HG02938 (cell line): ENCODE data around the gene FAM163B.
"Not testable (repeated sequence)": the region's sequence is repeated elsewhere in the genome, so short reads cannot be mapped to it uniquely, and the experiment has no call there.

Experiments used
- ATAC-seq: cut with Tn5 transposase; IDR thresholded peaks from one replicate; pipeline ENCODE4 v1.9.1; 2021; ENCODE audit warnings: mild to moderate bottlenecking, moderate library complexity; ENCODE audit not compliant: unreplicated experiment

The FAM163B gene

DNA sequence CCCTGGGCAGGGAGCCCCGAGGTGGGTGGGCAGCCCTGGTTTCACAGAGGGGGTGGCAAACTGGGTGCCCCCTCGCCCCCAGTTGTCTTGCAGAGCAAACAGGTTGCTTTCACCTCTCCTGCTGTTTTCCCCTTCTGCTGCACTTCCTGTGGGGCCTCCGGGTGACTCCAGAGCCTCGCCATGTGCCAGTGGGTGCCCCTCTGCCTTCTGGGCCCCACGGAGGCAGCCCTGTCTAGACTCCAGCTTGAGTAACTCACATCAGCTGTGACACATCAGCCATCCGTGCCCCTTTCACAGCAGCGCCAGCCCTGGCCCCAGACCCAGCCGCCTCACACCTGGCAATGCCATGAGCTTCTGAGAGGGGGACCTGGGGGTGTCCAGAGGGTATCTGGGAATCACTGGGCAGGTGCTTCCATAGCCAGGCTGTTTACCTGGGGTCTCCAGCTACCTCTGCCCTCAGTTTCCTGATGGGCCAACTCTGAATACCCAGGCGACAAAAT lies 37.7 kb downstream of the FAM163B start:
- no peak for ATAC-seq

DNA sequence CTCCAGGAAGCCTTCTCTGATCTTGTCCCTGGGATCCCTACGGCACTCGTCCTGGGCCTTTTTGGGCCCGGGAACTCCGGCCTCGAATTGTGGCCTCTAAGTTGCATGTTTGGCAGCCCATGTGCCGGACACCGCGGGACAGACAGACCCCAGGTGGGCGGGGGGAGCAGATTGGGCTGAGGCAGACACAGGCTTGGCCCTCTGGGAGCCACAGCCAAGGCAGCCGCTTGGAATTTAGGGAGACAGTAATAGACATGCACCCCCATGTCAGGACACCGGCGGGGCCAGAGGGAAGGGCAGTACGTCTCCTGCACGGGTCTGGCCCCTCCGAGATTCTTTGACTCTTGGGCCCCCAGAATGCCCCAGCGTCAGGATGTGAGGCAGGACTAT lies 38.5 kb downstream of the FAM163B start:
- ATAC-seq, result no peak

DNA sequence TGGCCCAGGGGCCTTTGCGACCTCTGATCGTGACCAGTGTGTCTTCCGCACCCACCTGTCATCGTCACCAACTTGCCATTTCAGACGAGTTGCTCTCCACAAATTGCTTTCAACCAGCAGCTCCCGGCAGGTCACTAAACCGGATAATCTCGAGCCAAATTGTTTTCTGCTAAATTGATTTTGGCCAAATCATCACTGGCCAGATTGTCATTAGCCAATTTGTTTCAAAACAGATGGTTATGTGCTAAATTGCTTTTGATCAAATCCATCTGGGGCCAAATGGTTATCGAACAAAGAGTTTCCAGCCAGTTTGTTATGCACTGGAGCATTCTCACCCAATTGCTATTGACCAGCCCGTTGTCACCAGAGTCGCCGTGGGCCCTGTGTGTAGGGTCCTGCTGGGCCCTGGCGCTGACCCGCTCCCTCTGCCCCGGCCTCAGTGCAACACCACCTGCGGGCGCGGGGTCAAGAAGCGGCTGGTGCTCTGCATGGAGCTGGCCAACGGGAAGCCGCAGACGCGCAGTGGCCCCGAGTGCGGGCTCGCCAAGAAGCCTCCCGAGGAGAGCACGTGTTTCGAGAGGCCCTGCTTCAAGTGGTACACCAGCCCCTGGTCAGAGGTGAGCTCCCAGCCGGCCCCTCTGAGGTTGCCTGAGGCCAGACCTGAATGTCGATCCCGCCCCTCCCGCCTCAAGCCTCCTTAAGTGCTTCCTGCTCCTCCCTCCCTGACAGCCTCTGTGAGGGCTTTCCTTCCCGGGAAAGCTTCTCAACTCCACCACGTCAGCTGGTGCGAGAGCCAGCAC lies 39.1 kb downstream of the FAM163B start:
- ATAC-seq, result no peak

DNA sequence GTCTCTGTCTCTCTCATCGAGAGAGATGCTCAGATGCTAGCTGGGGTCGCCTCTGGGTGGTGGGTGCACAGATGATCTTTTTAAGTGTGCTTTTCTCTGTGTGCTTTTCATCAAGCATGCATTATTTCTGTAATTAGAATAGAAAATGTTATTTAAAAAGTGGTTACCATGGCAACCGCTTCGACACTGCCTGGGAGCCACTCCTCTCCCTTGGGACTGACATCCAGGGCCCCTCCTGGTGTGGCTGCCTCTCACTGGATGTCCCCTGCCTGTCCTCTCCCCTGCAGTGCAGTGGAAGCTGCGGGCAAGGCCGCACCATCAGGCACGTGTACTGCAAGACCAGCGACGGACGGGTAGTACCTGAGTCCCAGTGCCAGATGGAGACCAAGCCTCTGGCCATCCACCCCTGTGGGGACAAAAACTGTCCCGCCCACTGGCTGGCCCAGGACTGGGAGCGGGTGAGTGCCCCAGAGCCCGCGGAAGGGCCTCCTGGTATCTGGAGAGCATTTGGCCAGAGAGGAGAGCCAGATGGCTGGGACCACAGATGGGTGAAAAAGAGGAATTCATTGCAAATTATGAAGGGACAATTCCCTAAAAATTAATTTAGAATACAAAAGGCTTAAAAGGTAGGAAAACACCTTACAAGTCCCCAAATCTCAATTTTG lies 39.9 kb downstream of the FAM163B start:
- no peak for ATAC-seq

DNA sequence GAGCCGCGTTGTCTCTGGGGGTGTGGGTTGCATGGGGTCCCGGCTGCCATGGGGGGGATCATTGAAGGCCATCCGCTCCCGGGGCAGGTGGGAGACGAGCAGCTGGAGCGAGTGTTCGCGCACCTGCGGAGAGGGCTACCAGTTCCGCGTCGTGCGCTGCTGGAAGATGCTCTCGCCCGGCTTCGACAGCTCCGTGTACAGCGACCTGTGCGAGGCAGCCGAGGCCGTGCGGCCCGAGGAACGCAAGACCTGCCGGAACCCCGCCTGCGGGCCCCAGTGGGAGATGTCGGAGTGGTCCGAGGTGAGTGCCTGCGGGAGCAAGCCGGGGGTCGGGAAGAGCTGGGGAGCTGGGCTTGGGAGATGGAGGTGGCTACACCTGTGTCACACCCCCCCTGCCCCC lies 41.0 kb downstream of the FAM163B start:
- no peak for ATAC-seq

DNA sequence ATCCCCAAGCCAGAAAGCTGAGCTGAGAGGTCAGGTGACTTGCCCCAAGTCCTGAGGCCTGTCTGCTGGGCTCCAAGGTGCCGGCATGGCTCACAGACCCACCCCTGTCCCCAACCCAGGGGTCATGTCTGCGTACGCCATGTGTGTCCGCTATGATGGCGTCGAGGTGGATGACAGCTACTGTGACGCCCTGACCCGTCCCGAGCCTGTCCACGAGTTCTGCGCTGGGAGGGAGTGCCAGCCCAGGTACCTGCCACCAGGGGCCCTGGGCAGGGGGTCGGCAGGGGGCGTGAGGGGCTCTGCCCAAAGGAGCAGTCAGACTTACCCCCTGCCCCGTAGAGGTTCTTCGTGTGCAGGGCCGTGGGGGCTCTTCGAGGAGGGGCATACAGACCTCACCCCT lies 42.4 kb downstream of the FAM163B start:
- no peak for ATAC-seq

DNA sequence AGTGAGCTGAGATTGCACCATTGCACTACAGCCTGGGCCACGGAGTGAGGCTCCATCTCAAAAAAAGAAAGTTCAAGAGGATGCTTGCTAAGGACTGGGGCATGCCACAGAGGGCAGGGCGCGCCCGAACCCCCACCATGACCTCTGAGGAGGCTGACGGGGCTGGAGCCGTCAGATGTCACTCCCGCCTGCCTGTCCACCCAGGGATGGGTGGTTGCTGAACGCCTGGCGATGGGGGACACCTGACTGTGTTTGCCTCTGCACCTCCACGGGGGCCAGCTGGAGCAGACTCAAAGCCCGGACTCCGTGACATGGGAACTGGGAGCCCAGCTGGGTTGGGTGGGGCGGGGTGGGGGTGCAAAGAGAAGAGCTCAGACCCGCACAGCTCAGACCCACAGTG lies 42.8 kb downstream of the FAM163B start:
- no peak for ATAC-seq

DNA sequence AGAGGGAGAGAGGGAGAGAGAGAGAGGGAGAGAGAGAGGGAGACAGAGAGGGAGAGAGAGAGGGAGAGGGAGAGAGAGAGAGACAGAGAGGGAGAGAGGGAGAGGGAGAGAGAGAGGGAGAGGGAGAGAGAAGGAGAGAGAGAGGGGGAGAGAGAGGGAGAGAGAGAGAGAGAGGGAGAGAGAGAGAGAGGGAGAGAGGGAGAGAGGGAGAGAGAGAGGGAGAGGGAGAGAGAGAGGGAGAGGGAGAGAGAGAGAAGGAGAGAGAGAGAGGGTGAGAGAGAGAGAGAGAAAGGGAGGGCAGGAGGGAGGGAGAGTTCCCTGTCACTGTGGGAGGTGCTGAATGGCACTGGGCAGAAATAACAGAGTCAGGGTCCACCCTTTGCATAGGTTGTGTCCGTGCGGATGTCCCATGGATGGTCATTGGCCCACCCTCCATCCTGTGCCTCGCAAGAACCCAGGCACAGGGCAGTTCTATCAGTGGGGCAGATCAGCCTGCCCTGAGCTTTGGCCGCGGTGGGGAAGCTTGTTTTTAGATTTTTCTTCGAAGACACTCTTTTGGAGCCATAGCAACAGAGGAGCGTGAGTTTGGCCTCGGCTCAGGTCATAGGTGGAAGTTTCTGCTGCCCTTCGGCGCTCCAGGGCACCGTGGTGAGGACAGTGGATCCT lies 44.6 kb downstream of the FAM163B start:
- ATAC-seq, result no peak

DNA sequence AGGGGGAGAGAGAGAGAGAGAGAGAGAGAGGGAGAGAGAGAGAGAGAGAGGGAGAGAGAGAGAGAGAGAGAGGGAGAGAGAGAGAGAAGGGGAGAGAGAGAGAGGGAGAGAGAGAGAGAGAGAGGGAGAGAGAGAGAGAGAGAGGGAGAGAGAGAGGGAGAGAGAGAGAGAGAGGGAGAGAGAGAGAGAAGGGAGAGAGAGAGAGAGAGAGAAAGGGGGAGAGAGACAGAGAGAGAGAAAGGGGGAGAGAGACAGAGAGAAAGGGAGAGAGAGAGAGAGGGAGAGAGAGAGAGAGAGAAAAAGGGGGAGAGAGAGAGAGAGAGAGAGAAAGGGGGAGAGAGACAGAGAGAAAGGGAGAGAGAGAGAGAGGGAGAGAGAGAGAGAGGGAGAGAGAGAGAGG lies 45.4 kb downstream of the FAM163B start:
- not testable (repeated sequence) for ATAC-seq

DNA sequence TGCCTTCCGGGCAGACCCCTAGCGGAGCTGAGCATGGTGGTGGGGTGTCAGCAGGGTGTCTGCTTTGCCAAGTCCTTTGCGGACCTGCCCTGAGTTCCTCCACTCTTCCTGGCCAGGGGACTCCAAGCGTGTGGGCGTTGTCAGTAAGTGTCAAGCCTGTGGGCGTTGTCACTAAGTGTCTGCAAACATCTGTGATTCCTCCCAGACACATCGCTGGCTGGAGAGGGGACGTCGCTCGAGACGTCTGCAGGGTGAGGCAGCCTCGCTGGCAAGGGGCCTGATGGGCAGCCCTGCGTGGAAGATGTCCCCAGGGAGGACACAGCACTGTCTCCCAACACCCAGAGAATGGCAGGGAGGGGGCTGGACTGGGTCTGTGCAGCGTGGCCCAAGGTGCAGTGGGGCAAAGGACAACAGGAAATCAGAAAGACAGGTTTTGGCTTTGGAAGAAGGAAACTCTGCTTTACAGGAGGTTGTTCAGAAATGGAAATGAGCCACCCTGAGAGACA lies 45.8 kb downstream of the FAM163B start:
- no peak for ATAC-seq

DNA sequence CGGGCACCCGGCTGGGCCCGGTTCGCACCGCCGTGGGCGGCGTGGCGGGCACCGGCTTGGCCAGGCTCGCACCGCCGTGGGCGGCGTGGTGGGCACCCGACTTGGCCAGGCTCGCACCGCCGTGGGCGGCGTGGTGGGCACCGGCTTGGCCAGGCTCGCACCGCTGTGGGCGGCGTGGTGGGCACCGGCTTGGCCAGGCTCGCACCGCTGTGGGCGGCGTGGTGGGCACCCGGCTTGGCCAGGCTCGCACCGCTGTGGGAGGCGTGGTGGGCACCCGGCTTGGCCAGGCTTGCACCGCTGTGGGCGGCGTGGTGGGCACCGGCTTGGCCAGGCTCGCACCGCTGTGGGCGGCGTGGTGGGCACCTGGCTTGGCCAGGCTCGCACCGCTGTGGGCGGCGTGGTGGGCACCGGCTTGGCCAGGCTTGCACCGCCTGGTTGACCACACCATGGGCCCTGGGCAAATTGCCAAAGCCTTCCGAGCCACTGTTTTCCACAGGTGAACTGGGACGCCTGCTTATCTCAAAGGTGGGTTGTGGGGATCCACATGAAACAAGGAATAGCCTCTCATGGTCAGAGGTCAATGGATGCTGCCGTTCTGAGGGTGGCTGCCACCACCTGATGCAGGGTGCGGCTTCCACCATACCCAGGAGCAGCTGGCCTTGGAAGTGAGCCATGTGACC lies 46.4 kb downstream of the FAM163B start:
- ATAC-seq, result no peak

DNA sequence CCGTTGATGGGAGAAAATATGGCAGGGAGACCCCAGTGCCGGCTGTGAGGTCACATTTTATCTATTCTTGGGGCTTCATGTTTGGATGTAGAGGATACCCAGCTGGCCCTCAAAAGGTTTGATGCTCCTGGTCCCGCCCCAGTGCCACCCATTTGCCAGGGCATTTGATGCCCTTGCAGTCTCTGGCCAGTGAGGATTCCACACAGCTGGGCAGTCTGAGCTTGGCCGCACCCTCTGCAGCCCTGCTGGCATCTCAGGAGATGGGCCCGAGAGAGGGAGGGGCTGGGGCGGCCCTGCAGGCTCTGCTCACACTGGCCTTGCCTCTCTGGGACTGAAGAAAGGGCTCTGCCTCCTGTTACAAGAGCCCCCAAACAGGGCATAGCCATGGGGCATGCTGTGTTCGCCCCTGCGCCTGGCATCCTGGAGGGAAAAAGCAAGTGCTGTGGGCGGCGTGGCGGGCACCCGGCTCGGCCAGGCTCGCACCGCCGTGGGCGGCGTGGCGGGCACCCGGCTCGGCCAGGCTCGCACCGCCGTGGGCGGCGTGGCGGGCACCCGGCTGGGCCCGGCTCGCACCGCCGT lies 47.1 kb downstream of the FAM163B start:
- ATAC-seq, result no peak

DNA sequence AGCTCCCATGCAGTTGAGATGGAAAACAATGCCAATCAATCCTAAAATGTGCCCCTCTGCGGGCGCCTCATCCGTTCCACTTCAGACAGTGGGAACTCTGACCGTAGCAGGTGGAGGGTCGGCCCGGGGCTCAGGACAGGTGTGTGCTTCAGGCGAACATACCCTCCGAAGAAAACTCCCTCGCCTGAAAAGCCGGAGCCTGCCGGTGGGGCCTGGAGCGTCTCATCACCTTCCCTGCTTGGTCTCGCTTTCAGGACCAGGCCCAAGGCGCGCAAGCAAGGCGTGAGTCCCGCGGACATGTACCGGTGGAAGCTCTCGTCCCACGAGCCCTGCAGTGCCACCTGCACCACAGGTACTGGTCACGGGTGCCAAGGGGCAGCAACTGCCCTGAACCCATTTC lies 48.2 kb downstream of the FAM163B start:
- no peak for ATAC-seq

DNA sequence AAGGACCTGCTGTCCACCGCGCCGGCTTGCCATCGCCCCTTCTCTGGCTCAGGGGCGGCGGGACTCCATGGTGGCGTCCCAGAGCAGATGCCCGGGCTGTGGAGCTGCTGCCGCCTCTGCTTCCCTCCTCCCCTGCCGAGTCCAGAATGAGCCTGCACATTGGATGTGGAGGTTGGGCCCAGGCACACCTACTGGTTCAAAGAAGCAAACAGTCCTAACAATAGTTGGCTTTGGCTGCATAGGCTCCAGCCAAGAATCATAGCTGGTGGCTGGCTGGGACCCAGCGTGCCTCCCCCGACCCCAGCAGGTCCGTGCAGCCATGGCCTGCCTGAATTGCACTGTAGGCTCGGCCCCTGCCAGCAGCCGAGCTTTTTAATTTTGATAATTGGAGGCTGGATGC lies 48.9 kb downstream of the FAM163B start:
- ATAC-seq, result no peak

DNA sequence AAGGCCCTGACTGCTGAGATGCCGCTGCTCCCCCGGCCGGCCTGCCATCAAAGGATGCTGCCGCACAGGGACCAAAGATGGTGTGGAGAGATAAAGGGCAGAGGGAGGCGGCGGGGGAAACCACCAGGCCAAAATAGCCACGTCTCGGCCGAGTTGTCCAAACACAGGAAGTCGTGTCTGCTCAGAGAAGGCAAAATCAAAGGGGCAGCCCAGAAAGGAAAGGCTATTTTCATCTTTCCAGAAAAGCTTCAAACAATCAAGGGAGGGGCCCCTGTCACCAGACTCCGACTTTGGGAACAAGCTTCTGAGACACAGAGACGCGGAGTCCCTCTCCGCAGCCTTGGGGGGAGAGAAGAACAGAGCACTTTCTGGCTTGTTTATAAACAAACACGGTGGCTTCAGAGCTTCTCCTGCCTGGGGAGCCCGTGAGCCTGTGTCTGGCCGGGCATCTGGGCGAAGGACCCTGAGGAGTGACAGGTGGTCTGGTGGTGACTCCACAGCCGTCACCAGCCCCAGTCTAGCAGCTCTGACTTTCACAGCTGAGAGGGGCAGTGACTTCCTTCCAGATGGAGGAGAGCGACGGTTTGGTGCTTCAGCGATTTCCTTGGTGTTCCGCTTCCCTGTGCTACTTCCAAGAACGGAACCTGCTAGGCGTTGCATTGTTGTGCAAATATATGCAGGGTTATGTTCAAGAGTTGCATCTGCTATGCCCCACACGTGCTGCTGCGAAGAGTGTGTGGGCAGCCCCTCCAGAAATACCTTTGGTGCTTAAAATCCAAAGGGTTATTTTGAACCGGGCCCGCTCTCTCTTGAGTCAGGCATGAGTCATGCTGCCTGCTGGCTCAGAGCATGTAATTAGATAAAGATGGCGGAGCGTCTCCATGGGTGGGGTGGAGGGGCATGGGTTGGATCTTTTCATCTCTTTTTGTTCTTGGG lies 50.7 kb downstream of the FAM163B start:
- ATAC-seq, result peak; percentile 55

DNA sequence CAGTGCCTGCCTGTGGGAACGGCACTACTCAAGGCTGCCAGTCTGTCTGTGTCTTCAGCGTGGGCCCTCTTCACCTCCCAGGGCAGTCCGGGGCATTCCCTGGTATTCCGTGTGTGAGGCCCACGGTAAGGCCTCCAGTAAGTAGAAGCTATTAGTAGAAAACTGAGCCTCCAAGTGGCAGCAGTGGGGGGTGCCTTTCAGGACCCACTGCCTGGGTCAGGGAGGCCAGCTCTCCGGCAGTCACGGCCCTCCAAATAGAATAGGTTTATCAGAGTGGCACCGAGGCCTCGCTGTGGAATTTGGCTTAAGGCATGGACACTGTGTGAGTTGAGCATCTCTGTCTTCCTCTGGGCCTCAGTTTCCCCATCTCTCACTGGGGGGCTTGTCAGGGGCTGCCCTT lies 51.6 kb downstream of the FAM163B start:
- ATAC-seq, result no peak

DNA sequence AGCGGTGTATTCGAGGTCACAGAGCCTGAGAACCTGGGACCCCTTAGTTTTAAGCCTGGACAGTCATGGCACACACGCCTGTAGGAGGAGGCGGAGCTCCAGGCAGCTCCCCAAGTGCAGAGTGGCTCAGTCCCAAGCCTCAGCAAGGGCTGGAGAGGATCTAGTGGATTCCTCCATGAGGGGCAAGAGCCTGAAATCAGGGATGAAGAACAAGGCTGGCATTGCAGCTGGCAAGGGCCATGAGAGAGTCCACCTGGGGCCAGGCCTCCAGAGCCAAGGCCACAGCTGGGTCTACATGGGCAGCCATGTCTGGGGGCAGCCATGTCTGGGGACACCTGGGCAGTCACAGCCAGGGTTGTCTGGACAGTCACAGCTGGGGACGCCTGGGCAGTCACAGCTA lies 52.8 kb downstream of the FAM163B start:
- no peak for ATAC-seq

DNA sequence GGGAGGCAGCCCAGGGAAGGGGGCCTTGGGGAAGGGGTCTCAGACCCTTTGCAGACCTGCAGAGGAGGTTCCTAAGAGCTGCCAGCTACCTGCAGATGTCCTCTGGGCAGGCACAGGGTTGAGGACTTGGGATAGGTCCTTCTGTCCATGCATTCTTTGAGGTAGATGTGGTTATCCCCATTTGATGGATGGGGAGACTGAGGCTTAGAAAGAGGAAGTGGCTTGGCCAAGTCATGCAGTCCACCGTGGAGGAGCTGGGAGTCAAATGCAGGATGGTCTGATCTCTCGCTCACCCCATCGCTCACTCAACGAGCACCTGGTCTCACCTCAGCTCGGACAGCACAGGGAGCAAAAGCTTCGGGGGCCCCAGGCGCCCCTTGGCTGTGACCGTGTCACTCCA lies 54.5 kb downstream of the FAM163B start:
- ATAC-seq, result no peak

DNA sequence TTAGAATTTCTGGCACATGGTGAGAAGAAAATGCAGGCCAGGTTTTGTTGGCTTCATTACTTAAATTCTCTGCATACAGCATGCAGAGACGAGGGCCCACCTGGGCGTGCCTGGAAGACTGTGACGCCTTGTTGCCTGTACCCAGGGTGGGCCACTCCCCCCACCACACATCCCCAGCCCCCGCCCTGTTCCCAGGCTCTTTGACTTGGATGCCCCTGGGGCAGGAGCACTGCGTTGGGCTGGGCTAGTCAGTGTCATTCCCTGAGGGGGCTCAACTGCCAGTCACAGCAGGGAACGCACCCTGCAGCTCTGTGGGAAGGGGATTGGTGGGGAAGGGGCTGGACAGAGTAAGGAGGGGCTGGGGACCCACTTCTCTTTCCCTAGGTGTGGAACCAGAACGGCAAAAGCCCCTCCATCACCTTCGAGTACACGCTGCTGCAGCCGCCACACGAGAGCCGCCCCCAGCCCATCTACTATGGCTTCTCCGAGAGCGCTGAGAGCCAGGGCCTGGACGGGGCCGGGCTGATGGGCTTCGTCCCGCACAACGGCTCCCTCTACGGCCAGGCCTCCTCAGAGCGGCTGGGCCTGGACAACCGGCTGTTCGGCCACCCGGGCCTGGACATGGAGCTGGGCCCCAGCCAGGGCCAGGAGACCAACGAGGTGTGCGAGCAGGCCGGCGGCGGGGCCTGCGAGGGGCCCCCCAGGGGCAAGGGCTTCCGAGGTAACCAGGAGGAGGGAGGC lies 55.0 kb downstream of the FAM163B start:
- no peak for ATAC-seq
